Kidney tubule cell (primary cell): ENCODE results near the gene PDE4D.

ENCODE experiments used
- DNase-seq: peaks from one replicate; pipeline ENCODE4 v3.0.0-alpha.2; 2018; ENCODE audit warnings: low spot score

The PDE4D gene

GRCh38 chr5:59142138-59142537 is 751.4 kb downstream of the PDE4D start:
- DNase-seq, result no peak

- DNase-seq, result no peak
Measured at GRCh38 chr5:59140133-59140532, 753.4 kb downstream of the PDE4D start.

- DNase-seq, result no peak
Measured at GRCh38 chr5:59139695-59140094, 753.8 kb downstream of the PDE4D start.

- no peak for DNase-seq
Measured at GRCh38 chr5:59138509-59138908, 755.0 kb downstream of the PDE4D start.

- DNase-seq, result no peak
Measured at GRCh38 chr5:59137846-59138245, 755.7 kb downstream of the PDE4D start.

- no peak for DNase-seq
Measured at GRCh38 chr5:59136549-59136948, 757.0 kb downstream of the PDE4D start.

DNA sequence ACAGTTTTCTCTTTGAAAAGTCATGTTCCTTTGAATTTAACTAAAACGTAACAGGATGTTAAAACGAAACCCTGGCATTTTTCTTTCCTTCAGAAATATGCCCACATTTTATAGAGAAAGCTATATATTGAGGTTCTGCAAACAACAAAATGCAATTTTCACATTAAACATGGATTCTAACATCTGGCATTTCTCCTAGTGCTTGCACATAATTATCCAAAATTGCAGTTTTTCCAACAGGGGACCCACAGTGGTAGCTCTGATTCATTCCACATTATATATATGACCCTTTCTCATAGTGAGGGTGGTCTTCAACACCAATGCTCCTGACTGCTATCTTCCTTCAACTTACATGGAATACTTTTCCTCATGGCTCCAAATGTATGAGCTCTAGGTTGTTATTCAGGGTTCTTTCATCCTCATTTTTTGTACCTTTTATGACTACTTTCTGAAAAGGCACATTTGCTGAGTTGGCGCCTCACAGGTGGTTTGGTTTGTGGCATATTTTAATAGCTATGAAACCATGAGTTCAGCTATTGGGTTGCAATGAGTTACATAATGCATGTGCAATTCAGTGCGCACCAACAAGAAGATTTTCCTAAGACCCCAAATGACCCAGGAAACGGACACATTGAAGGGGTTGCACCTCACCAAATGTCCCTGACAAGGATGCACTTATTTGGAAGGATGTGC is 758.9 kb downstream of the PDE4D start:
- DNase-seq, result no peak

DNA sequence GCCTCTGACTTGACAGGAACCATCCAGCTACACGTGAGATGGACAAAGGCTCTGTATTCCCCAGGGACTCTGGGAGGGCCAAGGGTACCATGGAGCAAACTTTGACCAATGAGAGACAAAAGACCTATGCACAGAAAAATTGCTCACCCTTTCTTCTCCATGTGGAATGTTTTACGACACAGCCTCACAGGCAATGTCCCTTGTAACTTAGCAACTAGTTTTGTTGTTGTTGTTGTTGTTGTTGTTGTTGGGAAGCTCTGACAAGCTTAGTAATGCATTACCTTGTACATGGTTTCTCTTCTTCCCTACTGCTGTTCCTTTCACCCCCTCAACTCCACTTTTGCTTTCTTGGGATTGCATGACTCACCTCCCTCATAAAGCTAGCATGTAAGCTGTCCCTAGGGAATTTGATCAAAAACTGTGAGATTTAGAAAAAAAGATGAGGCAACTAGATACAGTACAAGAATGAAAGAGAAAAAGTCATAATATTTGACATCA is 759.7 kb downstream of the PDE4D start:
- peak; percentile 12 for DNase-seq

- no peak for DNase-seq
Measured at GRCh38 chr5:59132131-59132530, 761.4 kb downstream of the PDE4D start.

GRCh38 chr5:59130431-59130830 is 763.1 kb downstream of the PDE4D start:
- DNase-seq, result no peak

GRCh38 chr5:59128646-59129290 is 764.8 kb downstream of the PDE4D start:
- peak; percentile 6 for DNase-seq

GRCh38 chr5:59126708-59127573 is 766.6 kb downstream of the PDE4D start:
- DNase-seq, result peak; percentile 18

DNA sequence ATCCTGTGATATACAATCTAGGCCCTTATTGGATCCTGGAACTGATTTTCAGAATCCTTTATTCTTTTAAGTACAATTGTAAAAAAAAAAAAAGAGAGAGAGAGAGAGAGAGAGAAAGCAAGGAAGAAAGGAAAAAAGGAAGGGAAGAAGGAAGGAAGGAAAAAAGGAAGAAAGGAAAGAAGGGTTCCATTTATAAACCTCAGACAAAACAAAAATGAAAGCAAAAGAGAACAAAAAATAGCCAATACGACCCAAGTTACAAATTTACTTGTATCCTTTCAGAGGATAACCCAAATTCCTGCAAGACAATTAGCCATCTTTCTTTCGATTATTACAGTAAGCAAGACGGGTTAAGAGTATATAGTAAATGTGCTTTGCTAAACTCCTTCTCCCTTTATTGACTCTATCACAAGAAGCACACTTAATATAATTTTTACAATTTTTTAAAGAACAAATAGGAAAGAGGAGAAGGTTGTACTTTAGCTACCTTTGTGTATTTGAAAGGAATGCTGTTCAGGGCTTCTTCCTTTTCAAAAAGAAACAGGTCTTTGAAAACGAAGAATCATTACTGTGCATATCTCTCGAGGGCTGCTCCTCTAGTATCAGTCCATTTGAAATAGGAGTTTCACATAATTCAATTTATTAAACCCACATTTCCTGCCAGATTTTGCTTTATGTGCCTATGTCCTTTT is 767.4 kb downstream of the PDE4D start:
- no peak for DNase-seq

DNA sequence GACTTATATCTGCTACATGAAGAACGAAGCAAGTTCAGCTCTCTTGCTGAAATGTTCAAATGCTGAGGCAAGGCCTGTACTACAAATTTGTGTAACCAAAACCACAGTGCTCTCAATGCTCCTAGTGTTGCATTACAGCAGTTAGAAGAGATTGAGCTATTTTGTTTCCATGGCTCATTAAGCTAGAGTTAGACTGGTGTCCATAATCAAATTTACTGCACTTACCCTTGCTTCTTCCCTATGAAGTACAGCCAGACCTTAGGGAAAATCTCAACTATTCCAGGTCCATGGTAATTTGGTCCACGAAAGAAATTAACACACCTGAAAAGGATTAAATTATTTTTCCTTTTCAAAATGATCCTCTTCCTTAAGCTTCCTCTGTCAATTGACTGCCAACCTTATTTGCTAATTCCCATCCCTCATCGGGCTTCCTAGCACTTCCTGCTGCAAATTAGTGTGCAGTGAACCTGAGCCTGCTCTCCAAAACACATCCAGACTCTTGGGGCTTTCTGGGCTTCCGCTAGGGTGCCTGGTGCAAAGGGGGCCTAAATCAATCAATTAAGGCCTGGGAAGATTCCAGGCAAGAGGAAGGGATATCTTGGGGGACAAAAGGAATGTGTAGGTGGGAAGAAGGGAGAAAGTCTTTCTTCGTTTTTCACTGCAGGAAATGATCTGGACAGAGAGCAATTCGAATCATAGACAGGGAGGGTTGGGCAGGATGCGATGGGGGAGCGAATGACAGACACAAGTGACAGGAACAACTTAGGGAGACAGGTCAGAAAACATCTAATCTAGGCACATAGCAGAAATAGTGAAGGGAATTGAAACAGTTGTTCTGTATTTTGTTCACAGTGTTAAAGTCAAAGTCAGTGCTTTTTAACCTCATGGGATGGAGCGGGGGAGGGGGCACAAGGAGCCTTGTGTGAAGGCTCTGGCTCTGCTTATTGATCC is 768.2 kb downstream of the PDE4D start:
- peak; percentile 50 for DNase-seq

GRCh38 chr5:59123595-59124561 is 769.6 kb downstream of the PDE4D start:
- no peak for DNase-seq

GRCh38 chr5:59119480-59119879 is 774.0 kb downstream of the PDE4D start:
- DNase-seq, result no peak

DNA sequence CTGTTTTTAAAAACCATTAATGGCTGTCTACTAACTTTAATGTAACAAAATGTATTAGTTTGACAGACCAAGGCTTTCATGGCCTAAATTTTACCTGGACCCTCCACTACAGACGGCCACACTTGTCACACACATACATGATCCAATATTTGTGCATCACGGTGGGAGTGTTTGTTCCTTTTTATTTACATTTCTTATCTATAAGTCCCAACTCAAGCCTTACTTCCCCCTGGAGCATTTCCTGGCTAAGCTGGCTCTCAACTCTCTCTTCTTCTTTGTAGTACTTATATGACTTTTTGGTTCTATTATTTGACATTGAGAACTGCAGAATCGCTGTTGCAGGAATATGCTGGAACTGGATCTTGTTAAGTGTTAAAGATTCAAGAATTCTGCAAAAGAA is 776.2 kb downstream of the PDE4D start:
- DNase-seq, result no peak

GRCh38 chr5:59116231-59116865 is 777.2 kb downstream of the PDE4D start:
- no peak for DNase-seq

DNA sequence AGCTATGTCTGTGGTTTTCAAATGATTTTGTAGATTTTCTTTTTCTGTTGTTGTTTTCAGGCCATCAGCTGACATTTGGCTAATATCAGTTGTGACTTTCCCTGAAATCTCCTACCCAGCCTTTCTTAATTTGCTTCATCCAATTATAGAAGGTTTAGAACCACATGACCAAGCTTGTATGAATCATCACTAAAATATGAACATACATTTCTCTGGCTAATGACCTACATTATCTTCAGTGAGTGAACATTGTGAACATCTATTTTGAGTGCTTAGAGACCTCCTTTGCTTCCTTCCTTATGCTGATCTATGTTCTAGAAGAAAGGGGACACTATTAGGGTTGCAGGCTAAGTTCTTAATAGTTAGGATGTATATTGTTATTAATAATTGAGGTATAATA is 778.2 kb downstream of the PDE4D start:
- peak; percentile 41 for DNase-seq
